Spleen (tissue), 7 donors: ENCODE measurements around the gene C14orf180.

Experiments used
- CTCF ChIP-seq, 11 experiments: fragments of 200-600 bp in 7 of 11; fragments of 450-650 bp in 4 of 11; sonication (generic) in 4 of 11; IDR thresholded peaks in 8 of 11; conservative IDR thresholded peaks in 3 of 11; 1 replicate in 7 of 11; 2 replicates in 4 of 11; pipeline versions ENCODE4 v1.4.0 to v1.8.0; 2016 to 2021; ENCODE audit warnings: antibody characterized with exemption in 11 of 11, inconsistent platforms in 4 of 11, mild to moderate bottlenecking in 1 of 11
- POLR2A ChIP-seq, 3 donors: fragments of 450-650 bp; IDR thresholded peaks; one replicate each; pipeline ENCODE4 v1.5.1; 2017; ENCODE audit warnings: antibody characterized with exemption in 3 of 3, mild to moderate bottlenecking in 1 of 3
- POLR2AphosphoS5 ChIP-seq, 3 donors: sonication (generic); formaldehyde crosslinking; IDR thresholded peaks; one replicate each; pipeline ENCODE4 v1.5.1; 2017; ENCODE audit warnings: antibody characterized with exemption in 3 of 3
- donor health status: DM: no; HTN: no; CAD: no; lungs with moderate emphysema.
- donor health status: DM: no; HTN: no; CAD: no.
- donor health status: DM: no; HTN: no; CAD: no.

- no peak for TF ChIP-seq CTCF (IDR thresholded peaks at IDR 0.05 in 8 of 11, conservative IDR thresholded peaks at IDR 0.05 in 3 of 11)
- TF ChIP-seq POLR2AphosphoS5 (IDR thresholded peaks at IDR 0.05), result no peak
- no peak for TF ChIP-seq POLR2A (IDR thresholded peaks at IDR 0.05)
These were observed 14.9 kb downstream of the C14orf180 start for GRCh38 chr14:104594310-104595046.
